ENCODE measurements around the gene TLCD1.
A peak's percentile ranks its signal among the peaks of the same experiment; 100 is the strongest.
"Not testable (repeated sequence)": the region's sequence is repeated elsewhere in the genome, so short reads cannot be mapped to it uniquely, and the experiment has no call there.

The TLCD1 gene

GRCh38 chr17:28746611-28747050 lies 20.6 kb upstream of the TLCD1 start:
- DNase-seq = no peak

GRCh38 chr17:28745786-28746411 lies 19.9 kb upstream of the TLCD1 start:
- no peak for DNase-seq

- peak in 1 of 2 experiments; percentile 11 for DNase-seq
Measured at GRCh38 chr17:28744972-28745785, 19.1 kb upstream of the TLCD1 start.

- DNase-seq = peak; percentile 36 to 43
Measured at GRCh38 chr17:28744104-28744971, 18.3 kb upstream of the TLCD1 start.

- peak; percentile 70 to 81 for DNase-seq
Measured at GRCh38 chr17:28743243-28744103, 17.4 kb upstream of the TLCD1 start, which contains the start of gene TRAF4. TRAF4 (plus strand) TSS chr17:28744011; CDS start chr17:28744113, 102 bp downstream.

GRCh38 chr17:28741358-28742349 lies 15.6 kb upstream of the TLCD1 start:
- DNase-seq = no peak

GRCh38 chr17:28740406-28741357 lies 14.6 kb upstream of the TLCD1 start:
- DNase-seq = no peak

GRCh38 chr17:28738680-28739384 lies 12.8 kb upstream of the TLCD1 start:
- DNase-seq = no peak

GRCh38 chr17:28737770-28738679 lies 12.0 kb upstream of the TLCD1 start:
- DNase-seq = no peak

GRCh38 chr17:28737316-28737715 lies 11.3 kb upstream of the TLCD1 start:
- DNase-seq = no peak

GRCh38 chr17:28735913-28736769 lies 10.1 kb upstream of the TLCD1 start:
- DNase-seq = not testable (repeated sequence)

GRCh38 chr17:28735242-28735722 lies 9.2 kb upstream of the TLCD1 start:
- no peak for DNase-seq

- DNase-seq = no peak
Measured at GRCh38 chr17:28734712-28735241, 8.7 kb upstream of the TLCD1 start.

- no peak for DNase-seq
Measured at GRCh38 chr17:28733346-28733745, 7.3 kb upstream of the TLCD1 start.

- no peak for DNase-seq
Measured at GRCh38 chr17:28729950-28730330, 3.9 kb upstream of the TLCD1 start.
